ENCODE data around the gene GSTK1. TPM values are rescaled to one million over a fixed set of nuclear protein-coding genes. Genes with fewer than 3 reads are reported as not detected.

Gene GSTK1
- total and polyA plus RNA-seq, 2 donors (not counting 1 experiment from before 2014, with no cell fraction given), result 181 to 315 TPM

- Histone ChIP-seq H3K4me2 (replicated peaks; ENCODE audit: low read depth, low read length, poor library complexity, severe bottlenecking) (no peak overlapping the region), H4K20me1 (ENCODE audit: control insufficient read depth, insufficient read depth, low read length, poor library complexity, severe bottlenecking) (peaks cover 40% of the 10 kb centered on the region), H3K27ac (ENCODE audit: low read length in 2 of 2) (peak overlapping the region in 1 of 2 donors; percentile 12), H3K27me3 (replicated peaks in 1 of 4; ENCODE audit: control extremely low read depth in 1 of 4, control insufficient read depth in 3 of 4, insufficient read depth in 4 of 4, low read length in 3 of 4) (no peaks in the 10 kb centered on the region), H3K79me2 (ENCODE audit: control insufficient read depth, insufficient read depth, low read length) (peaks cover 15% of the 10 kb centered on the region), H3K36me3 (replicated peaks in 1 of 2; ENCODE audit: control extremely low read depth in 1 of 2, control insufficient read depth in 1 of 2, extremely low read depth in 1 of 2, insufficient read depth in 2 of 2, low read length in 1 of 2) (peaks cover 2 to 91% of the 10 kb centered on the region in 2 experiments), H2AFZ (ENCODE audit: insufficient read depth, low read depth, low read length, poor library complexity, severe bottlenecking) (no peak overlapping the region), H3K9me3 (ENCODE audit: control extremely low read depth in 1 of 3, control insufficient read depth in 2 of 3, insufficient read depth in 1 of 3, low read length in 2 of 3) (no peaks in the 10 kb centered on the region), H3K4me1 (ENCODE audit: control insufficient read depth in 2 of 2, insufficient read depth in 2 of 2, low read length in 2 of 2) (peaks cover 0 to 3% of the 10 kb centered on the region in 2 donors), H3K9ac (ENCODE audit: low read length) (no peak overlapping the region), H3K4me3 (ENCODE audit: control extremely low read depth in 1 of 5, extremely low read depth in 1 of 5, insufficient read depth in 1 of 5, low read depth in 2 of 5, low read length in 4 of 5) (no peak overlapping the region)
- 20% methylated on average over 1 of the region's 8 CpGs for whole genome bisulfite sequencing (ENCODE audit: insufficient coverage)
- ChIA-PET CTCF (interaction anchor here (0.5 to 4.6 kb wide), 10 partner anchors 9 to 518 kb away, joined by 3 to 112 read pairs (median 3); no protein-coding TSS in a partner anchor), POLR2A (interaction anchor here (1.0 kb wide), 1 partner anchor 13 kb away, joined by 3 read pairs; the partner anchor contains the start of gene CASP2)
- H3K4me1 Mint-ChIP-seq, result peaks cover 18% of the 10 kb centered on the region
- H3K9me3 Mint-ChIP-seq (ENCODE audit: insufficient read depth), result no peaks in the 10 kb centered on the region
- H3K27me3 Mint-ChIP-seq, result no peaks in the 10 kb centered on the region
- no peak overlapping the region for H3K4me3 Mint-ChIP-seq
- H3K27ac Mint-ChIP-seq, result no peak overlapping the region
- no peak for DNase-seq
- intact Hi-C loops (cut with micrococcal nuclease), result loop anchor here (1.0 to 5.0 kb wide), 2 partner anchors 39 to 61 kb away; partner anchors contain the start of gene GSTK1
- no peak for TF ChIP-seq EZH2 (IDR thresholded peaks at IDR 0.05; ENCODE audit: borderline replicate concordance, insufficient read depth, low read depth, low read length, poor library complexity, severe bottlenecking)
- TF ChIP-seq, protein P1, sequence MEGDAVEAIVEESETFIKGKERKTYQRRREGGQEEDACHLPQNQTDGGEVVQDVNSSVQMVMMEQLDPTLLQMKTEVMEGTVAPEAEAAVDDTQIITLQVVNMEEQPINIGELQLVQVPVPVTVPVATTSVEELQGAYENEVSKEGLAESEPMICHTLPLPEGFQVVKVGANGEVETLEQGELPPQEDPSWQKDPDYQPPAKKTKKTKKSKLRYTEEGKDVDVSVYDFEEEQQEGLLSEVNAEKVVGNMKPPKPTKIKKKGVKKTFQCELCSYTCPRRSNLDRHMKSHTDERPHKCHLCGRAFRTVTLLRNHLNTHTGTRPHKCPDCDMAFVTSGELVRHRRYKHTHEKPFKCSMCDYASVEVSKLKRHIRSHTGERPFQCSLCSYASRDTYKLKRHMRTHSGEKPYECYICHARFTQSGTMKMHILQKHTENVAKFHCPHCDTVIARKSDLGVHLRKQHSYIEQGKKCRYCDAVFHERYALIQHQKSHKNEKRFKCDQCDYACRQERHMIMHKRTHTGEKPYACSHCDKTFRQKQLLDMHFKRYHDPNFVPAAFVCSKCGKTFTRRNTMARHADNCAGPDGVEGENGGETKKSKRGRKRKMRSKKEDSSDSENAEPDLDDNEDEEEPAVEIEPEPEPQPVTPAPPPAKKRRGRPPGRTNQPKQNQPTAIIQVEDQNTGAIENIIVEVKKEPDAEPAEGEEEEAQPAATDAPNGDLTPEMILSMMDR (IDR thresholded peaks at IDR 0.05), result no peak
- ATAC-seq (ENCODE audit: low read depth), result no peak
These were observed 38.0 kb downstream of the GSTK1 start for GRCh38 chr7:143300959-143301935.

Data from B cell (primary cell).